Parathyroid adenoma (tissue), 2 donors: ENCODE results near the gene ZSWIM3.

Experiments
- H2AFZ ChIP-seq: fragments of 300-600 bp; sonication (generic); one replicate; pipeline ENCODE4 v1.7.0; 2017; ENCODE audit warnings: antibody characterized with exemption, mild to moderate bottlenecking
- H3K27ac ChIP-seq: fragments of 300-600 bp; sonication (generic); one replicate; pipeline ENCODE4 v1.7.0; 2017
- H3K27me3 ChIP-seq: fragments of 300-600 bp; sonication (generic); one replicate; pipeline ENCODE4 v1.7.0; 2017; ENCODE audit warnings: low read length; ENCODE audit not compliant: control insufficient read depth, insufficient read depth
- H3K36me3 ChIP-seq: fragments of 300-600 bp; sonication (generic); one replicate; pipeline ENCODE4 v1.7.0; 2017; ENCODE audit warnings: low read length; ENCODE audit not compliant: control insufficient read depth, insufficient read depth
- H3K4me1 ChIP-seq: fragments of 300-600 bp; sonication (generic); one replicate; pipeline ENCODE4 v1.7.0; 2017; ENCODE audit warnings: control low read depth
- H3K4me2 ChIP-seq: fragments of 300-600 bp; sonication (generic); one replicate; pipeline ENCODE4 v1.7.0; 2017; ENCODE audit warnings: low read length
- H3K4me3 ChIP-seq: fragments of 300-600 bp; sonication (generic); one replicate; pipeline ENCODE4 v1.7.0; 2017; ENCODE audit warnings: low read depth, low read length
- H3K79me2 ChIP-seq: fragments of 300-600 bp; sonication (generic); one replicate; pipeline ENCODE4 v1.7.0; 2017; ENCODE audit warnings: control low read depth
- H3K9ac ChIP-seq: fragments of 300-600 bp; sonication (generic); one replicate; pipeline ENCODE4 v1.7.0; 2017; ENCODE audit warnings: mild to moderate bottlenecking
- H3K9me3 ChIP-seq: fragments of 300-600 bp; sonication (generic); one replicate; pipeline ENCODE4 v1.7.0; 2017; ENCODE audit warnings: low read length; ENCODE audit not compliant: control insufficient read depth
- CTCF ChIP-seq: fragments of 300-600 bp; sonication (generic); IDR thresholded peaks from one replicate; pipeline ENCODE4 v1.7.0; 2017; ENCODE audit warnings: antibody characterized with exemption, mild to moderate bottlenecking
- donor health status: primary hyperparathyroidism.

Gene ZSWIM3

GRCh38 chr20:45892049-45892825 is 34.8 kb downstream of the ZSWIM3 start:
- Histone ChIP-seq H3K36me3 (no peaks in the 10 kb centered on the region), H2AFZ (peak overlapping the region; percentile 84), H3K79me2 (no peaks in the 10 kb centered on the region), H3K4me1 (peaks cover 3% of the 10 kb centered on the region), H3K27me3 (no peaks in the 10 kb centered on the region), H3K4me2 (peak overlapping the region; percentile 97), H3K9me3 (no peaks in the 10 kb centered on the region), H3K9ac (peak overlapping the region; percentile 25), H3K4me3 (peak overlapping the region; percentile 92), H3K27ac (no peak overlapping the region)
- peak; percentile 19 for TF ChIP-seq CTCF

GRCh38 chr20:45892828-45893500 is 35.5 kb downstream of the ZSWIM3 start:
- Histone ChIP-seq H3K4me3 (no peak overlapping the region), H3K9ac (no peak overlapping the region), H3K9me3 (no peaks in the 10 kb centered on the region), H3K27me3 (no peaks in the 10 kb centered on the region), H2AFZ (no peak overlapping the region), H3K4me2 (no peak overlapping the region), H3K27ac (no peak overlapping the region), H3K36me3 (no peaks in the 10 kb centered on the region), H3K4me1 (peaks cover 3% of the 10 kb centered on the region), H3K79me2 (no peaks in the 10 kb centered on the region)
- no peak for TF ChIP-seq CTCF

- H3K27ac ChIP-seq, result no peak overlapping the region
- H3K79me2 ChIP-seq, result no peaks in the 10 kb centered on the region
- no peaks in the 10 kb centered on the region for H3K27me3 ChIP-seq
- peaks cover 3% of the 10 kb centered on the region for H3K4me1 ChIP-seq
- H2AFZ ChIP-seq, result no peak overlapping the region
- no peaks in the 10 kb centered on the region for H3K9me3 ChIP-seq
- no peak overlapping the region for H3K4me3 ChIP-seq
- H3K36me3 ChIP-seq, result no peaks in the 10 kb centered on the region
- no peak for TF ChIP-seq CTCF
- no peak overlapping the region for H3K9ac ChIP-seq
- no peak overlapping the region for H3K4me2 ChIP-seq
Observed at GRCh38 chr20:45893831-45894230, 36.4 kb downstream of the ZSWIM3 start.

GRCh38 chr20:45894797-45895196 is 37.4 kb downstream of the ZSWIM3 start:
- Histone ChIP-seq H3K36me3 (no peaks in the 10 kb centered on the region), H3K4me1 (peaks cover 3% of the 10 kb centered on the region), H3K9ac (no peak overlapping the region), H3K27ac (no peak overlapping the region), H3K79me2 (no peaks in the 10 kb centered on the region), H3K9me3 (no peaks in the 10 kb centered on the region), H3K4me2 (no peak overlapping the region), H3K27me3 (no peaks in the 10 kb centered on the region), H3K4me3 (no peak overlapping the region), H2AFZ (no peak overlapping the region)
- TF ChIP-seq CTCF, result no peak
